Measurements from ENCODE around the gene SMLR1. TPM values are rescaled to one million over a fixed set of nuclear protein-coding genes. Genes with fewer than 3 reads are reported as not detected.

Gene SMLR1
- total RNA-seq, 1 experiment from 2014 or later, result not detected

DNA sequence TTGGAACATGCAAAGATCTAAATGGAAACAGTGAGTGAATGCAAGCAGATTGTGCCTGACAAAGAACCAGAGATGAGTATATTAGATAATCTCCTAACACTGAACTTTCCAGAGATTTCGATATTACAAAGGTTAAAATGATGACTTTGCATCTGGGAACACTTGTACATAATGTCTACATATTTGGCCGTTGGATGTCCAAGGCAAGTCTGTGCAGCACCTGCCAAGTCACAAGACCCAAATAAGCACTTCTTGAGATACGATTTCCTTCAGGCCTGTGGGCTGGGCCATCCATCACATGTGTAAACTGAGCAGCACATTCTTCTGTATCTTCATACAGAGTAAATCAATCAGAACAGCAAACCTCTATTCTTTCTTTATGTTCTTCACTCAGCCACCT lies 32.5 kb upstream of the SMLR1 start:
- intact Hi-C loops (cut with micrococcal nuclease), result no loop called here
- ChIA-PET POLR2A (no interaction called here), RAD21 (ENCODE audit: low non-redundant PET in 1 of 2, low total read pairs in 2 of 2, uncharacterized antibody in 2 of 2, unreplicated experiment in 2 of 2) (no interaction called here), CTCF (no interaction called here)
- Histone ChIP-seq H3K27me3 (ENCODE audit: insufficient read depth, low read length) (no peaks in the 10 kb centered on the region), H2AFZ (ENCODE audit: low read depth, low read length, poor library complexity, severe bottlenecking) (no peak overlapping the region), H3K4me2 (ENCODE audit: low read length) (no peak overlapping the region), H3K9me2 (ENCODE audit: insufficient read depth) (no peaks in the 10 kb centered on the region), H4K20me1 (ENCODE audit: insufficient read depth) (no peaks in the 10 kb centered on the region), H3K36me3 (ENCODE audit: control insufficient read depth in 1 of 2, insufficient read depth in 2 of 2, low read length in 2 of 2) (no peaks in the 10 kb centered on the region), H3K9ac (ENCODE audit: low read length) (no peak overlapping the region), H3K9me3 (ENCODE audit: control insufficient read depth in 1 of 2, insufficient read depth in 1 of 2, low read depth in 1 of 2, low read length in 2 of 2) (no peaks in the 10 kb centered on the region), H3K4me1 (ENCODE audit: control insufficient read depth in 1 of 2, insufficient read depth in 2 of 2, low read length in 2 of 2) (no peaks in the 10 kb centered on the region; a peak in 1 of 4 replicates), H3K27ac (ENCODE audit: low read depth, low read length) (no peak overlapping the region), H3K4me3 (replicated peaks in 1 of 2; ENCODE audit: low read depth in 1 of 2, low read length in 2 of 2) (no peak overlapping the region), H3K79me2 (ENCODE audit: insufficient read depth, low read length) (no peaks in the 10 kb centered on the region)
- ATAC-seq (no peak), DNase-seq (ENCODE audit: low read depth, low spot score) (no peak)
- TF ChIP-seq SIN3A (IDR thresholded peaks at IDR 0.05; ENCODE audit: low read depth) (no peak), CBX3 (IDR thresholded peaks at IDR 0.05; ENCODE audit: low read depth) (no peak), JUND (IDR thresholded peaks at IDR 0.05) (no peak), ZNF274 (IDR thresholded peaks at IDR 0.05; ENCODE audit: low read depth, low read length) (no peak), EZH2 (IDR thresholded peaks at IDR 0.05) (no peak), YY1 (IDR thresholded peaks at IDR 0.05; ENCODE audit: extremely low read depth, insufficient replicate concordance, low read depth, low read length) (no peak), EZH2phosphoT487 (IDR thresholded peaks at IDR 0.05; ENCODE audit: borderline replicate concordance) (no peak), REST (IDR thresholded peaks at IDR 0.05; ENCODE audit: low read depth) (no peak), RAD21 (IDR thresholded peaks at IDR 0.05; ENCODE audit: low read depth) (no peak), FOSL1 (IDR thresholded peaks at IDR 0.05; ENCODE audit: low read depth) (no peak), CEBPB (IDR thresholded peaks at IDR 0.05; ENCODE audit: low read depth) (no peak), POLR2A (IDR thresholded peaks at IDR 0.05; ENCODE audit: borderline replicate concordance, extremely low read depth, insufficient read depth, insufficient read length) (no peak), ELF1 (IDR thresholded peaks at IDR 0.05; ENCODE audit: borderline replicate concordance, low read depth) (no peak), POLR2AphosphoS5 (IDR thresholded peaks at IDR 0.05; ENCODE audit: low read depth, low read length) (no peak), EGR1 (IDR thresholded peaks at IDR 0.05; ENCODE audit: low read depth) (no peak), SRF (IDR thresholded peaks at IDR 0.05; ENCODE audit: low read depth) (no peak), MAX (IDR thresholded peaks at IDR 0.05) (no peak), SP1 (IDR thresholded peaks at IDR 0.05; ENCODE audit: low read depth) (no peak)
- TF ChIP-seq, protein P1, sequence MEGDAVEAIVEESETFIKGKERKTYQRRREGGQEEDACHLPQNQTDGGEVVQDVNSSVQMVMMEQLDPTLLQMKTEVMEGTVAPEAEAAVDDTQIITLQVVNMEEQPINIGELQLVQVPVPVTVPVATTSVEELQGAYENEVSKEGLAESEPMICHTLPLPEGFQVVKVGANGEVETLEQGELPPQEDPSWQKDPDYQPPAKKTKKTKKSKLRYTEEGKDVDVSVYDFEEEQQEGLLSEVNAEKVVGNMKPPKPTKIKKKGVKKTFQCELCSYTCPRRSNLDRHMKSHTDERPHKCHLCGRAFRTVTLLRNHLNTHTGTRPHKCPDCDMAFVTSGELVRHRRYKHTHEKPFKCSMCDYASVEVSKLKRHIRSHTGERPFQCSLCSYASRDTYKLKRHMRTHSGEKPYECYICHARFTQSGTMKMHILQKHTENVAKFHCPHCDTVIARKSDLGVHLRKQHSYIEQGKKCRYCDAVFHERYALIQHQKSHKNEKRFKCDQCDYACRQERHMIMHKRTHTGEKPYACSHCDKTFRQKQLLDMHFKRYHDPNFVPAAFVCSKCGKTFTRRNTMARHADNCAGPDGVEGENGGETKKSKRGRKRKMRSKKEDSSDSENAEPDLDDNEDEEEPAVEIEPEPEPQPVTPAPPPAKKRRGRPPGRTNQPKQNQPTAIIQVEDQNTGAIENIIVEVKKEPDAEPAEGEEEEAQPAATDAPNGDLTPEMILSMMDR (IDR thresholded peaks at IDR 0.05 in 2 of 3, conservative IDR thresholded peaks at IDR 0.05 in 1 of 3; ENCODE audit: borderline replicate concordance in 1 of 3, insufficient read depth in 1 of 3, low read depth in 2 of 3, low read length in 2 of 3), result no peak
- BruUV-seq (replicated peaks), result no TSS peak

Data from HCT116 (cell line).